Measurements from ENCODE around the gene DDRGK1.

The DDRGK1 gene

GRCh38 chr20:3180319-3180718, 24.2 kb downstream of the DDRGK1 start:
- DNase-seq = no peak

GRCh38 chr20:3177746-3178485, 26.6 kb downstream of the DDRGK1 start:
- DNase-seq = no peak

- DNase-seq = no peak
Measured at GRCh38 chr20:3175270-3175669, 29.2 kb downstream of the DDRGK1 start.

- DNase-seq = peak; percentile 12
Measured at GRCh38 chr20:3174442-3175261, 29.8 kb downstream of the DDRGK1 start.

- peak; percentile 48 for DNase-seq
Measured at GRCh38 chr20:3173610-3174441, 30.7 kb downstream of the DDRGK1 start.

- DNase-seq = peak; percentile 6
Measured at GRCh38 chr20:3172933-3173609, 31.4 kb downstream of the DDRGK1 start, which contains the start of gene LZTS3. Gene LZTS3 (minus strand): TSS chr20:3173549. CDS start chr20:3167163, 6,386 bp downstream.

GRCh38 chr20:3172126-3172932, 32.2 kb downstream of the DDRGK1 start:
- DNase-seq = no peak

GRCh38 chr20:3171391-3172125, 32.9 kb downstream of the DDRGK1 start:
- DNase-seq = no peak

GRCh38 chr20:3168829-3169590, 35.5 kb downstream of the DDRGK1 start:
- no peak for DNase-seq

GRCh38 chr20:3168079-3168828, 36.2 kb downstream of the DDRGK1 start:
- no peak for DNase-seq

- no peak for DNase-seq
Measured at GRCh38 chr20:3167738-3168078, 36.8 kb downstream of the DDRGK1 start.

- no peak for DNase-seq
Measured at GRCh38 chr20:3166913-3167342, 37.6 kb downstream of the DDRGK1 start.

- DNase-seq = no peak
Measured at GRCh38 chr20:3166338-3166912, 38.1 kb downstream of the DDRGK1 start.

- DNase-seq = no peak
Measured at GRCh38 chr20:3165473-3166337, 38.8 kb downstream of the DDRGK1 start.

- DNase-seq = no peak
Measured at GRCh38 chr20:3164763-3165410, 39.6 kb downstream of the DDRGK1 start.

- no peak for DNase-seq
Measured at GRCh38 chr20:3164043-3164762, 40.3 kb downstream of the DDRGK1 start.
